Measurements from ENCODE around the gene ABCG8.

The ABCG8 gene

DNA sequence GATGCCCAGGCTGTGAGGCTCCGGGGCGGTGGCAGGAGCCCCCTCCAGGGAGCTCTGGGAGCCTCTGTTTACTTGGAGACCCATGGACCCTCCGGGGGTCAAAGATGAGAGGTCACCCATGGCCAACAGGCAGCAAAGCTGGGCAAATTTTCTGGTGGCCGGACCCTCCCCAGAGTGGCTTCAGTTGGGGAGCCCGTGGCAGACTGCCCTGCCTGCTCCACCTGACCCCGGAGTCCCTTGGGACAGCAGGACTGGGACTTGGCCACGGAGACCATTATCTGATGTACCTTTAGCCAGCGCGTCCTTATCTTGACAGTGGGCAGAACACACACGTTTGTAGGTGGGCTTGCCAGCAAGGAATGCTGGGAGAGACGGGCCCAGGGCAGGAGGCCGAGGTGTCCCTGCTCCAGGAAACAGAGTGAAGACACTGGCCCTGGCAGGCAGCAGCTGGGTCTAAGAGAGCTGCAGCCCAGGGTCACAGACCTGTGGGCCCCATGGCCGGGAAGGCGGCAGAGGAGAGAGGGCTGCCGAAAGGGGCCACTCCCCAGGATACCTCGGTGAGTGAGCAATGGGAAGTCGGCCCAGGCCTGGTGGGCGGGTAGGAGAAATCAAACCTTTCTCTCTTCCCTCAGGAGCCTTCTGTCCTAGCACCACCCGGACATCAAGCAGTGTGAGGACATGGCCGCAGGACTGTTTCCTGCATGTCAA is at the start of gene ABCG8, which contains the start of gene ABCG5:
Gene ABCG8, plus strand, starts transcription at position 412 of the 708 bp plus-strand sequence. Its CDS starts 83 bp downstream, at position 495.
Gene ABCG5, minus strand, starts transcription at position 280 of the 708 bp plus-strand sequence. Its CDS starts 160 bp downstream, at position 120.
- no peak for ATAC-seq
- DNase-seq, result no peak

- ATAC-seq (no peak), DNase-seq (no peak)
Observed at GRCh38 chr2:43790147-43790546, 48.6 kb upstream of the ABCG8 start.

- no peak for ATAC-seq
- DNase-seq, result no peak
Observed at GRCh38 chr2:43791035-43791765, 47.6 kb upstream of the ABCG8 start.

DNA sequence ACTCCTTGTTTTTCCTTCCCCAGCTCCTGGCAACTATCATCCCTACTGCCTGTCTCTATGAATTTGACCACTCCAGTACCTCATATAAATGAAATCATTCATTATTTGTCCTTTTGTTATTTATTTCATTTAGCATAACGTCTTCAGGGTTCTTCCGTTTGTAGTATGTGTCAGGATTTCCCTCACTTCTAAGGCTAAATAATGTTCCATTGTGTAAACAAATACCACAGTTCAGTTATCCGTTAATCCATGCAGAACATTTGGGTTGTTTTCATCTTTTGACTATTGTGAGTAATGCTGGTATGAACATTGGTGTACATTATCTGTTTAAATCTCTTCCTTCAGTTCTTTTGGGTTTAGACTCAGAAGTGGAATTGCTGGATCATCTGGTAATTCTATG is 46.1 kb upstream of the ABCG8 start:
- no peak for DNase-seq
- no peak for ATAC-seq

DNA sequence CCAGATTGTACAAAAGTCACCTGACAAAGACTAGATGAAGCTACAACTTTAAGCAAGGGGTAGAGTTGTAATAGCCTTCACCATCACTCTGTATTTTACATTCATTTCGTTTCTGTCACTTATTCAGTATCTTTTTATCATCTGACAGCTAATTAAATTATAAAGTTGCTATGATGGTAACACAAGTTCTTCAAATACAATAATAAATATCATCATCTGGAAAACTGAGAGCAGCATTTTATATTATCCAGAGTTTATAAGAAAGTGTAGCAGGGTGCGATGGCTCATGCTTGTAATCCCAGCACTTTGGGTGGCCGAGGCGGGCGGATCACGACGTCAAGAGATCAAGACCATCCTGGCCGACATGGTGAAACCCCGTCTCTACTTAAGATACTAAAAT is 43.8 kb upstream of the ABCG8 start:
- ATAC-seq, result no peak
- DNase-seq, result no peak

DNA sequence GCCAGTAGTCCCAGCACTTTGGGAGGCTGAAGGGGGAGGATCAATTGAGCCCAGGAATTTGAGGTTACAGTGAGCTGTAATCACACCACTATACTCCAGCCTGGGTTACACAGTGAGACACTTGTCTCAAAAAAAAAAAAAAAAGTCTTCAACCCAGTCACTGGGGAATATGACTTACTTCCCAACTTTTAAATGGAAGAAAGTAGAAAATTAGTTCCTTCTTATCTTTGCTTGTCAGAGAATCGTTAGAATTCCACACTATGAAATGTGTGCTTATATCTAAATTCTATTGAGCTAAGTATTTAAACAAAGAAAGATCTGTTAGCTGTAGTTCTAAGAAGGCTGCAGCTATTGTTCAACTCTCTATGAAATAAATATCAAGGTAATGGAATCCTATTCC is 42.6 kb upstream of the ABCG8 start:
- ATAC-seq (no peak), DNase-seq (no peak)

GRCh38 chr2:43798300-43798699 is 40.5 kb upstream of the ABCG8 start:
- ATAC-seq (no peak), DNase-seq (no peak)

DNA sequence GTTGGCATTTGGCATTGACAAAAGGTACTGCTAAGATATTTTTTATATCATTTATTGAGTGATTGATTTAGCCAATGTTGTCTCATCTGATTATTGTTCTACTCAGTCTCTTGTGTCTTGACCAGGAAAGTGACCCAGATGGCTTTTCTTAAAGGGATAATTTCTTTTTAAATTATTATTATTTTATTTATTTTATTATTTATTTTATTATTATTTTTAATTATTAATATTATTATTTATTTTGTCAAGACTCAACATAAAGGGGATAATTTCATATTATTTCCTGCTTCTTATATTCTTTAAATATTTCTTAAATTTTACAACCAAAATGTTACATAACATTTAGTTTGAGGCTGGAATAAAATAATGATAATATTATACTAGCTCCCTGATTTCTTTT is 37.9 kb upstream of the ABCG8 start:
- DNase-seq, result no peak

GRCh38 chr2:43802135-43802534 is 36.6 kb upstream of the ABCG8 start:
- DNase-seq (no peak), ATAC-seq (no peak)

More for the DNA sequence above, 37.9 kb upstream of the ABCG8 start:
- no peak for ATAC-seq

DNA sequence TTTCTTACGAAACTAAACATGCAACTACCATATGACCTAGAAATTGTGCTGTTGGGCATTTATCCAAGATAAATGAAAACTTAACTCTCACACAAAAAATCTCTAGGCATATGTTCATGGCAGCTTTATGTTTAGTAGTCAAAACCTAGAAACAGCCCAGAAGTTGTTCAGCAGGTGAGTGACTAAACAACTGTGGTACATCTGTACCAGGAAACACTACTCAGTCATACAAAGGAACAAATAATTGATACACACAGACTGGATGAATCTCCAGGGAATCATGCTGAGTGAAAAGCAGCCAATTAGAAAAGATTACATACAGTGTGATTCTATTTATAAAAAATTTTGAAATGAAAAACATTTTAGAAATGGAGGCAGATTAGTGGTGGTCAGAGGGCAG is 35.7 kb upstream of the ABCG8 start:
- DNase-seq (no peak), ATAC-seq (no peak)

DNA sequence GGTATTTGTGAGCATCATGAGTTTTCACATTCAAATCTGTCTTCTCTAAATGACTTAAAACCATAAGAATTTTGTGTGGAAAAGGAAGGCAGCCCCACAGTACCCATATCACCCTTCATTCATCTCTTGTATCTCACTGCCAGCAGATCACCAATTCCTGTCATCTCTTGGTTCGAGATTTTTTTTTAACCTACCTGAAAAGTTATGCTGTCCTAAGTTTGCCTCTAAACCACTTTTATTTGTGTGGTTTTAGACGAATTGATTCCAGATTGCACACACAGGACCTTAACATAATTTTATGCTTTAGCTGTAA is 32.1 kb upstream of the ABCG8 start:
- DNase-seq, result no peak
- no peak for ATAC-seq

DNA sequence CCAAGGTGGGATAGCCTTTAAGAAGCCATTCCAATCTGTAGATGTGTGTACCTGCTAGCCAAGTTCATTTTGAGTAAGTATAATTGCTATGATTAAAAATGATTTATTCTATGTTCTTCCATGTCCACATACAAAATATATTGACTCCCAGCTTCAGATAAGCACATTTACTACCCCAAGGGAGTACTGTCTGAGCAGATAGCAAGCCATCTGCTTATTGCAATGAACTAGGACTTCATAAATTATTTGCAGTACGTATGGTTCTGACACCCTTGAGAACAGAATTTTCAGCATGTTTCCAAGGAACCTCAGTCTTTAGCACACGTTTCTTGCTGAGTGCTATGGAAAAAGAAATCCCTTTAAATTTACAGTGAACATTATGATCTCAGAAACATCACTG is 28.3 kb upstream of the ABCG8 start:
- ATAC-seq, result no peak
- no peak for DNase-seq

DNA sequence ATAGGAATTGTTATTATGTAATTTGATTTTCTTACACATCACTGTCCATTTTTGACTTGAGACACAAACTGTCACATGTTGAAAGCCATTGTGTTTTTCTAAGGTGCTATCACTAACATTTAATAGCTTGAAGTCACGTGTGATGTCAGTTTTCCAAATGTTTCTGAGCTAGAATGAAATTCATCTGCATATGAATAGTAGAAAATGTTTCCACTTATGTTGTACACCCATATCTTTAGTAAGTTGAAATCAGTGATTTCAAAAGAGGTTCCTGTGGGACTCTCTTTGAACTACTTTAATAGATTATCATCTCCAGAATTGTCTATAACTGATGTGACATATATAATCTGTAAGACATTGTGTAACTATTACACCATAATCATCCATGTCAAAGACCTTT is 27.9 kb upstream of the ABCG8 start:
- no peak for ATAC-seq

GRCh38 chr2:43812006-43812405 is 26.8 kb upstream of the ABCG8 start:
- ATAC-seq, result no peak
- no peak for DNase-seq

More for the DNA sequence above, 27.9 kb upstream of the ABCG8 start:
- no peak for DNase-seq

GRCh38 chr2:43812947-43813346 is 25.8 kb upstream of the ABCG8 start:
- ATAC-seq (no peak), DNase-seq (no peak)

GRCh38 chr2:43814711-43815110 is 24.1 kb upstream of the ABCG8 start:
- no peak for DNase-seq
- no peak for ATAC-seq

- DNase-seq, result peak; percentile 48
Observed at GRCh38 chr2:43818761-43819160, 20.0 kb upstream of the ABCG8 start.

GRCh38 chr2:43819491-43820163 is 19.1 kb upstream of the ABCG8 start:
- ATAC-seq (no peak), DNase-seq (no peak)

More at GRCh38 chr2:43818761-43819160, 20.0 kb upstream of the ABCG8 start:
- peak; percentile 88 for ATAC-seq

DNA sequence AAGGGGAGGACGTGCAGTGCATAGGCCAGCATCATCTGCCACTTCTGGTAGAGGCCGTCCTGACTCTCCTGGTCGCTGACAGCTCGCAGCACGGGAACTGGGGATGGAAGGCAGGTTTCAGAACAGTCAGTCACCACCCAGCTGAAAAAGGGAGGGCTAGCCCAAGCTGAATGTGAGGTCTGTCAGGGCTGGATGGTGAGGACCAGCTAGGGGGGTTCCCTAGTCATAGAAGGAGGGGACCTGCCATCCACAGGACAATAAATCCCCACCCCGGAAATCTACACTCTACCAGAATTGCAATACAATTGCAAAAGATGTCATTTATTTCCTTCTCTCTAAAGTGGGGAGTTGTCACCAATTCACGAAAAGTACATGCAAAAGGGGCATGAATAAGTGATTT is 15.9 kb upstream of the ABCG8 start:
- ATAC-seq (no peak), DNase-seq (no peak)

GRCh38 chr2:43823751-43824150 is 15.0 kb upstream of the ABCG8 start:
- ATAC-seq, result no peak

GRCh38 chr2:43824512-43824911 is 14.3 kb upstream of the ABCG8 start:
- DNase-seq (no peak), ATAC-seq (no peak)

More at GRCh38 chr2:43823751-43824150, 15.0 kb upstream of the ABCG8 start:
- DNase-seq, result no peak

GRCh38 chr2:43824951-43825493 is 13.7 kb upstream of the ABCG8 start:
- DNase-seq (no peak), ATAC-seq (no peak)

DNA sequence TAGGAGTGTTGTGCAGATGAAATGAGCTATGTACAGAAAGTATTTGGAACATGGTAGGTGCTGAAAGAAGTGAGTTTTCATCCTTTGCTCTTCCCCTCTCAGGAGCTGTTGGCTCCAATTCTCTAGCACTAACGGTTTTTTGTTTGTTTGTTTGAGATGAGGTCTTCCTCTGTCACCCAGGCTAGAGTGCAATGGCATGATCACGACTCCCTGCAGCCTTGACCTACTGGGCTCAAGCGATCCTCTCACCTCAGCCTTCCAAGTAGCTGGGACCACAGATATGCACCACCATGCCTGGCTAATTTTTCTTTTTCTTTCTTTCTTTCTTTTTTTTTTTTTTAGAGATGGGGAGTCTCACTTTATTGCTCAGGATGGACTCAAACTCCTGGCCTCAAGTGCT is 12.9 kb upstream of the ABCG8 start:
- DNase-seq, result no peak
- ATAC-seq, result no peak
